GM18868 (cell line): Measurements from ENCODE around the gene COL12A1.

Source experiments
- ATAC-seq: cut with Tn5 transposase; IDR thresholded peaks from one replicate; pipeline ENCODE4 v1.9.1; 2021; ENCODE audit warnings: mild to moderate bottlenecking, moderate library complexity; ENCODE audit not compliant: unreplicated experiment

COL12A1 gene

DNA sequence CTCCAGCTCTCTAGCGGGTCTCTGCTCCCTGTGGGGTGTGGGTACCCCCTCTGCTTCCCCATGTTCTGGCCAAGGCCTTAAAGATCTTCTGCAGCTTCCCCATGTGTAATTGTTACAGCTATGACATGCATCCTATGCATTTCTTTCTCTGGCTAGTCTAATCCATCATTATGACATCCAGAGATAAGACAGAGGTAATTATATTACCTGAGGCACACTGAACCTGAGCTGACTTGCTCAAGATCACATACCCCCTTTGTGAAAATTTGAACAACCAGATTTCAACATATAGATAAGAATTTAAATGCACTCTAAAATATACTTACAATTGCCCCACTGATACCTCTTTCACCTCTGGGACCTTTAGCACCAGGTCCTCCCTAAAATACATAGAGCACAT, 102.4 kb downstream of the COL12A1 start:
- ATAC-seq, result no peak

GRCh38 chr6:75102301-75102700, 103.6 kb downstream of the COL12A1 start:
- no peak for ATAC-seq

DNA sequence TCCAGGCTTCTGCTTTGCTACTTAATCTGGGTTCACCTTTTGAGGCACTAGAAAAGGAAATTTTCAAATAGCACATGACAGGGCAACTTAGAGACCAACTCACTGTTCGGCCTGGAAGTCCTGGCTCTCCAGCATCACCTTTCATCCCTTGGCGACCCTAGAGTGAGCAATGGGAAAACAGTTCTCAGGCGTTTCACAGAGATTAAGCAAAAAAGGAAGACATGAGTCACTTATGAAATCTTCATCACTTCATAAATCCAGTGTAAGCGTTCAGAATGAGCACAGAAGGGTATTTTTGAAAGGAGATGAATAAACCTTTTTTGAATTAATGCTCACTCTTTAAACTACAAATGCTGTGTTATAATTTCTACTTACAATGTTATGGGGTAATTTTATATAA, 104.0 kb downstream of the COL12A1 start:
- no peak for ATAC-seq

- ATAC-seq, result no peak
Observed at GRCh38 chr6:75098709-75099108, 107.1 kb downstream of the COL12A1 start.

- no peak for ATAC-seq
Observed at GRCh38 chr6:75096966-75097365, 108.9 kb downstream of the COL12A1 start.

DNA sequence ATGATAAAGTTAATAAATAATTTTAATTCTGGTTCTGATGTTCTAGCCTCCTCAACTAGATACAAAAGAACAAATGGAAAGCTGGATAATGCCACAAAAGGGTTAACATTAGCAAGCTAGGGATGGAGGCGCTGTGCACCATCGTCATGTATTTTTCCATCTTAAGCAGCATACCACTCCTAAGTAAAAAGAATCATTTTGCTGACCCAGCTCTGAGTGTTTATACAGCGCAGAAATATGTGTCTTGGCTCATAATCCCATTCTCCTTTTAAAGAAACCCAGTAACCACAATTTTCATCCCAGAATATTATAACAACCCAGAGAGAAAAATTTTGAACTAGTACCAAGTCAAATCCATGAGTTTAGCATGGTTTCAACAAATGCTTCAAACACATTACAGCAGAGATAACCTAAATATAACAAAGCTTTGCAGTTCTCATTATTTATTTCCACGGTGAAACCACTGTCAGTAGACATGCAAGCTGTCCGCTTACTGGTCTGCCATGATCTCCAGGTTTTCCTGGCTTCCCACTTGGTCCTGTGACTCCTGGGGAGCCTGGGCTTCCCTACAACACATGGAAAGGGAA, 111.1 kb downstream of the COL12A1 start:
- ATAC-seq, result no peak

- ATAC-seq, result no peak
Observed at GRCh38 chr6:75091467-75092190, 114.2 kb downstream of the COL12A1 start.

GRCh38 chr6:75090576-75090975, 115.3 kb downstream of the COL12A1 start:
- no peak for ATAC-seq

GRCh38 chr6:75089921-75090320, 115.9 kb downstream of the COL12A1 start:
- no peak for ATAC-seq

GRCh38 chr6:75089151-75089897, 116.5 kb downstream of the COL12A1 start:
- no peak for ATAC-seq

DNA sequence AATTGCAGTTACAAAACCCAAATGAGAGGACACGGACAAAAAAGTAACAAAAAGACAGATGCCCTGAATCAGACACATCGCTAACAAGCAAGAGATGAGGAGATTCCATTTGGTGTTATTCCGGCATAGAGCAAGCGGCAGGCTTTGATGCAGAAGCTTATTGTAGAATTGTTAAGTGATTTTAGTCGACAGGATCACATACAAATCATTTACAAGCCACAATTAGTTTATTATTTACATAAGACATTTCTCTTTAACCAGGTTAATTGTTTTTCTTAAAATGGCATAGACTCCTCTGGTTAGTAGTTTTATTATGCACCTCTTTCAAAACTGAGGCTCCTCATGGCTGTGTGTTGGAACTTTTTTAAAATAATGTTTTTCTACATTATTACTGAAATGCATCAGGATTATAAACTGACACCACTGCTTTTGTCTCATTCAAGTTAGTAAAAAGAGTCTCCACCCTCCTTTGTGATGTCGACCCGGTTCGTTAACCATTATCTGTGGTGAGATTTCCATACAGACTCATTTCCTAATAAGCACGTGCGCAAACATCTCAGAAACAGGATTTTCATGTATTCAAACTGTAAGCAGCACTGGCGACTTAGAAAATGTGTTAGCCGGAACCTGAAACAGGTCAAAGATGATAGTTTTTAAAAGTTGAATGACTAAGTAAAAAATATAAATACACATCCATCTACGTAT, 119.8 kb downstream of the COL12A1 start:
- ATAC-seq, result no peak

DNA sequence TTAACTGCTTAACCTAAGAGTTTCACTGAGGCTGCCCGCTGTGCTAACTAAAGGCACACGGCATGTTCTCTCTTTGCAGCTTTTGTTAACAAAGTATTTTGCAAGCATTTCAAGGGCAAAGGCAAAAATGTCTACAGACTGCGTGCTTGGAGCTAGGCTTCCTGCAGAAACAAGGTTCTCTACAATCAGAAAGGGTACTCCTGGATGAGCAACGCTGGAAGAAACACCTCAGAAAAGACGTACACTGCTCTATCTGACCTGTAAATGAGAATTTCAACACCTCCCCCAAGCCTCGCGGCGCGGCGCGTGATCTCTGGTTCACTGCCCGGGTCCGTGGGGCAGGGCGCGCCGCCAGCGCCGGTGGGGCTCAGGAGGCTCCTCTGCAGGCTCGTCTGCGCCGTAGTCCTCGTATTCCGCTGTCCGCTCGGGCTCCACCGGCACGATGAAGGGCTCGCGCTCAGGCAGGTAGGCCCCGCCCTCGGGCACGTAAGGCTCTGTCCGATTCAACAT, 120.9 kb downstream of the COL12A1 start:
- ATAC-seq, result no peak

GRCh38 chr6:75084018-75084417, 121.8 kb downstream of the COL12A1 start:
- ATAC-seq, result no peak

DNA sequence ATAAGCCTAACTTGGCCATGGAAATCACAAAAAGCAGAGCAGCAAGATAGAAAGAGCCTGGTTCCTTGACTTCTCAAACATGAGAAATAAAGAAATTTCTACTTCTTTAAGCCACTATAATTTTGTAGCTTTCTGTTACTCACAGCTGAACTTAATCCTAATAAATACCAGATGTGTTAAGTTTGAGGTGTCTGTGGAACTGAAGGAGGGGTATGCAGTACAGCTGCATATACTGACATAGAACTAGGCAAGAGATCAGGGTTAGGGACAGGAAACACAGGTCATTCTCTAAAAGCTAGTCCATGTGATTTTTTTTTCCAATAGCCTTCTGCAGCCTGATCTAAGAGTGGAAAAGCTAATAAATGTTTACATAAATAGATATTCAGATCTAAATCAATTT, 123.9 kb downstream of the COL12A1 start:
- no peak for ATAC-seq

DNA sequence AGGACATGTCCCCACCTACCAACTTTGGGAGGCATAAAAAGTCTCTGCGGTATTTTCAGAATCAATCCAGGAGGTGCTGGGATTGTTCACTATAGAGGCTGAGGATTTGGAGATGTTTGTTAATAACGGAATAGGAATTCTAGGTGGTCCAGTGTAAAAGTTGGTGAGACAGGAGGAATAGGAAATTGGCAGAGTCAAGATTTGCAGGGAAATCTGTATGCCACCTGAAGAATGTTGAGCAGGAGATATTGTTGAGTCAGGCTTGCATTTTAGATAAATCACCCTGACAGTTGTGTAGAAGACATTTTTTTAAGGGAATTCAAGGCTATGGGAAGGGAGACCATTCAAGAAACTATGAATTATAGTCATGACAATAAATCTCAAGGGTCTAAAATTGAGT, 124.8 kb downstream of the COL12A1 start:
- no peak for ATAC-seq

GRCh38 chr6:75079589-75079988, 126.3 kb downstream of the COL12A1 start:
- ATAC-seq, result no peak

GRCh38 chr6:75077701-75078100, 128.2 kb downstream of the COL12A1 start:
- no peak for ATAC-seq

DNA sequence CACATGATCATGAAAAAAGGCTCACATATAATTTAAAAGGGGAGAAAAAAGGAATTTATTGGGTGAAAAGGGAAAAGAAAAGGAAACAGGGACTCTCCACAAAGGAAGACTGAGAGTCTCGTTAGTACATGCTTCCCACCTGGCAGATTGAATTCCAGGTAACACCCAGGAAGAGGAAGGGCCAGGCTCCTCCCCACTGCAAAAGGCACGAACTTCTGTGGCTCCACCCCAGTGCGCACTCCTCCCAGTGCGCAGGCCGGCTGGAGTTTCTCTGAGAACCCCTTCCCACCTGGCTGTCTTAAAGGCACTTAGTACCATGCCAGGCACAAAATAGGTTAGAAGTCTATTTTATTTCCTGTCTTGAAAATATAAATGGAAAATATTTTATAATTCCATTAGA, 129.8 kb downstream of the COL12A1 start:
- no peak for ATAC-seq

DNA sequence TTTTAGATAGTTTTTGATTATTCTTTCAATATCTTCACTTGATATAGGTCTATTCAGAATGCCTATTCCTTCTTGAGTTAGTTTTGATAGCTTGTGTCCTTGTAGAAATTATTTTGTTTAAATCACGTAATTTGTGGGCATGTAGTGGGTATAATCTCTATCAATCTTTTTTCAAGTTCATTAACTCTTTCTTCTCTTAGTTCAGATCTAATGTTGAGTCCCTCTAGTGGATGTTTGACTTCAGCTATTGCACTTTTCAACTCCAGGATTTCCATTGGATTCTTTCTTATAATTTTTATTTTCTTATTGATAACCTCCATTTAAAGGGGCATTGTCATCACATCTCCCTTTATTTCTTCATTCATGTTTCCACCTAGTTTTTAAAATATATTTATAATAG, 135.6 kb downstream of the COL12A1 start:
- no peak for ATAC-seq

GRCh38 chr6:75065523-75065922, 140.3 kb downstream of the COL12A1 start:
- no peak for ATAC-seq

GRCh38 chr6:75052491-75052890, 153.4 kb downstream of the COL12A1 start:
- ATAC-seq, result no peak
